PFSK-1 (cell line): ENCODE data around the gene IKZF3.

Experiments used
- FOXP2 ChIP-seq: optimal IDR thresholded peaks from 2 replicates; pipeline ENCODE3; 2011; ENCODE audit warnings: borderline replicate concordance, control low read depth, inconsistent platforms; ENCODE audit not compliant: insufficient read depth; ENCODE audit errors: extremely low read length, extremely low read depth
- POLR2AphosphoS5 ChIP-seq: IDR thresholded peaks from 2 replicates; pipeline ENCODE4 v1.6.1; 2012; ENCODE audit warnings: low read depth, mild to moderate bottlenecking, control low read depth, low read length, moderate library complexity
- REST ChIP-seq, 2 experiments: IDR thresholded peaks; 2 replicates each; pipeline versions ENCODE4 v1.6.1 to v1.8.0; 2011 to 2012; ENCODE audit warnings: low read depth in 2 of 2, low read length in 2 of 2, control low read depth in 1 of 2, inconsistent platforms in 1 of 2, mild to moderate bottlenecking in 1 of 2, moderate library complexity in 1 of 2; ENCODE audit not compliant: insufficient read depth in 1 of 2
- SIN3A ChIP-seq: IDR thresholded peaks from 2 replicates; pipeline ENCODE4 v1.6.1; 2012; ENCODE audit warnings: mild to moderate bottlenecking, low read length, moderate library complexity, borderline replicate concordance; ENCODE audit not compliant: insufficient read depth
- TAF1 ChIP-seq: IDR thresholded peaks from 2 replicates; pipeline ENCODE4 v1.6.1; 2012; ENCODE audit warnings: low read length, control low read depth, borderline replicate concordance; ENCODE audit not compliant: insufficient read depth

Gene IKZF3

GRCh38 chr17:39737760-39738567, 126.1 kb downstream of the IKZF3 start, which contains the start of gene GRB7:
GRB7 (plus strand) TSS chr17:39737938; CDS start chr17:39742302, 4,364 bp downstream.
- TF ChIP-seq TAF1 (no peak), REST (IDR thresholded peaks at IDR 0.05; ENCODE audit: insufficient read depth in 1 of 2, low read depth in 2 of 2, low read length in 2 of 2) (no peak), FOXP2 (no peak), POLR2AphosphoS5 (no peak), SIN3A (no peak)

GRCh38 chr17:39737206-39737759, 126.8 kb downstream of the IKZF3 start:
- TF ChIP-seq POLR2AphosphoS5 (no peak), SIN3A (no peak), REST (IDR thresholded peaks at IDR 0.05; ENCODE audit: insufficient read depth in 1 of 2, low read depth in 2 of 2, low read length in 2 of 2) (no peak), TAF1 (no peak), FOXP2 (no peak)

GRCh38 chr17:39736319-39737165, 127.6 kb downstream of the IKZF3 start:
- TF ChIP-seq FOXP2 (no peak), POLR2AphosphoS5 (no peak), SIN3A (no peak), REST (IDR thresholded peaks at IDR 0.05; ENCODE audit: insufficient read depth in 1 of 2, low read depth in 2 of 2, low read length in 2 of 2) (no peak), TAF1 (no peak)

- no peak for TF ChIP-seq FOXP2
- TF ChIP-seq REST (IDR thresholded peaks at IDR 0.05; ENCODE audit: insufficient read depth in 1 of 2, low read depth in 2 of 2, low read length in 2 of 2) = no peak
- TF ChIP-seq SIN3A = no peak
- no peak for TF ChIP-seq POLR2AphosphoS5
- no peak for TF ChIP-seq TAF1
Observed at GRCh38 chr17:39735882-39736281, 128.2 kb downstream of the IKZF3 start.
